ENCODE results near the gene STK16.

- peak; percentile 76 to 89 for TF ChIP-seq POLR2A (IDR thresholded peaks at IDR 0.05)
- TF ChIP-seq CTCF (IDR thresholded peaks at IDR 0.05 in 4 of 5, conservative IDR thresholded peaks at IDR 0.05 in 1 of 5), result no peak
Measured at GRCh38 chr2:219245148-219245898, at the start of gene STK16, which contains the start of gene GLB1L.
